HL-60 (cell line): ENCODE data around the gene PARD6G.

ENCODE experiments used
- DNase-seq, 2 experiments: peaks; one replicate each; pipeline ENCODE4 v3.0.0-alpha.2; 2010 to 2020; ENCODE audit warnings: low read depth in 1 of 2, low spot score in 1 of 2
- H3K27ac ChIP-seq: fragments of 250-450 bp; sonication (Bioruptor Pico); replicated peaks from 2 replicates; pipeline ENCODE4 v1.5.1; 2020; ENCODE audit warnings: mild to moderate bottlenecking, moderate library complexity
- H3K27me3 ChIP-seq: fragments of 250-450 bp; sonication (Bioruptor Pico); 2 replicates; pipeline ENCODE4 v1.5.1; 2021; ENCODE audit warnings: mild to moderate bottlenecking, moderate library complexity; ENCODE audit not compliant: insufficient read depth, poor library complexity, severe bottlenecking
- H3K4me3 ChIP-seq: replicated peaks from 2 replicates; pipeline ENCODE4 v1.5.1; 2011; ENCODE audit warnings: mild to moderate bottlenecking, control low read depth, low read length; ENCODE audit not compliant: insufficient read depth
- CTCF ChIP-seq: IDR thresholded peaks from one replicate; pipeline ENCODE4 v1.5.1; 2011; ENCODE audit warnings: low read length, control low read depth, inconsistent platforms; ENCODE audit not compliant: insufficient read depth
- GABPA ChIP-seq: IDR thresholded peaks from 2 replicates; pipeline ENCODE4 v1.6.1; 2012; ENCODE audit warnings: low read depth
- POLR2AphosphoS5 ChIP-seq: IDR thresholded peaks from 2 replicates; pipeline ENCODE4 v1.6.1; 2012; ENCODE audit warnings: low read depth
- REST ChIP-seq: IDR thresholded peaks from 2 replicates; pipeline ENCODE4 v1.6.1; 2012; ENCODE audit warnings: low read depth; ENCODE audit not compliant: insufficient replicate concordance
- SPI1 ChIP-seq: IDR thresholded peaks from 2 replicates; pipeline ENCODE4 v1.6.1; 2012; ENCODE audit warnings: low read depth, mild to moderate bottlenecking, borderline replicate concordance

Gene PARD6G

GRCh38 chr18:80232030-80232429, 15.3 kb downstream of the PARD6G start:
- Histone ChIP-seq H3K27me3 (no peaks in the 10 kb centered on the region), H3K27ac (no peak overlapping the region), H3K4me3 (no peak overlapping the region)
- no peak for DNase-seq
- TF ChIP-seq GABPA (no peak), CTCF (no peak), POLR2AphosphoS5 (no peak), SPI1 (no peak), REST (no peak)

GRCh38 chr18:80231616-80232015, 15.7 kb downstream of the PARD6G start:
- TF ChIP-seq GABPA (no peak), REST (no peak), CTCF (no peak), SPI1 (no peak), POLR2AphosphoS5 (no peak)
- DNase-seq = no peak
- no peaks in the 10 kb centered on the region for H3K27me3 ChIP-seq
- H3K4me3 ChIP-seq = no peak overlapping the region
- no peak overlapping the region for H3K27ac ChIP-seq

GRCh38 chr18:80231151-80231550, 16.2 kb downstream of the PARD6G start:
- H3K4me3 ChIP-seq = no peak overlapping the region

More at GRCh38 chr18:80231151-80231550, 16.2 kb downstream of the PARD6G start:
- H3K27me3 ChIP-seq = no peaks in the 10 kb centered on the region
- TF ChIP-seq SPI1 (no peak), CTCF (no peak), GABPA (no peak), POLR2AphosphoS5 (no peak), REST (no peak)
- no peak for DNase-seq
- no peak overlapping the region for H3K27ac ChIP-seq
